HL-60/S4 treated with retinoic acid at 250 ng/mL for 4 days and 3 days (cell line): ENCODE results near the gene THADA.
"Not testable (repeated sequence)": the region's sequence is repeated elsewhere in the genome, so short reads cannot be mapped to it uniquely, and the experiment has no call there.

ENCODE experiments used
- in situ Hi-C: fragments of 300-500 bp; cut with MboI; formaldehyde crosslinking; loops from 2 replicates; pipeline ENCODE4 v1.7.0; 2022; ENCODE audit warnings: low sequenced_read_pairs

THADA gene

GRCh38 chr2:43288417-43289305, 307.2 kb downstream of the THADA start:
- in situ Hi-C loops, result no loop called here

GRCh38 chr2:43285987-43286386, 309.9 kb downstream of the THADA start:
- in situ Hi-C loops, result no loop called here

GRCh38 chr2:43284967-43285366, 310.9 kb downstream of the THADA start:
- in situ Hi-C loops, result no loop called here

- in situ Hi-C loops, result not testable (repeated sequence)
These were observed 311.5 kb downstream of the THADA start for GRCh38 chr2:43284347-43284746.

GRCh38 chr2:43280994-43281393, 314.8 kb downstream of the THADA start:
- in situ Hi-C loops, result no loop called here

GRCh38 chr2:43279317-43279840, 316.5 kb downstream of the THADA start:
- in situ Hi-C loops, result no loop called here

GRCh38 chr2:43278564-43279220, 317.1 kb downstream of the THADA start:
- in situ Hi-C loops, result no loop called here

GRCh38 chr2:43276962-43277391, 318.9 kb downstream of the THADA start:
- in situ Hi-C loops, result no loop called here

GRCh38 chr2:43276266-43276941, 319.4 kb downstream of the THADA start:
- in situ Hi-C loops, result no loop called here

GRCh38 chr2:43274721-43275120, 321.1 kb downstream of the THADA start:
- in situ Hi-C loops, result no loop called here

- in situ Hi-C loops, result no loop called here
These were observed 321.8 kb downstream of the THADA start for GRCh38 chr2:43274055-43274454.

GRCh38 chr2:43273529-43273928, 322.3 kb downstream of the THADA start:
- in situ Hi-C loops, result no loop called here

GRCh38 chr2:43270930-43271615, 324.8 kb downstream of the THADA start:
- in situ Hi-C loops, result no loop called here

GRCh38 chr2:43270461-43270860, 325.4 kb downstream of the THADA start:
- in situ Hi-C loops, result no loop called here

GRCh38 chr2:43269706-43270105, 326.1 kb downstream of the THADA start:
- in situ Hi-C loops, result no loop called here

GRCh38 chr2:43269074-43269572, 326.7 kb downstream of the THADA start:
- in situ Hi-C loops, result no loop called here

- in situ Hi-C loops, result no loop called here
These were observed 327.5 kb downstream of the THADA start for GRCh38 chr2:43268066-43268953.

GRCh38 chr2:43267381-43267780, 328.5 kb downstream of the THADA start:
- in situ Hi-C loops, result no loop called here

- in situ Hi-C loops, result no loop called here
These were observed 329.1 kb downstream of the THADA start for GRCh38 chr2:43266711-43267111.

GRCh38 chr2:43265421-43265820, 330.4 kb downstream of the THADA start:
- in situ Hi-C loops, result no loop called here
